NCI-H774 (cell line): ENCODE data around the gene HYAL1.
"Not testable (repeated sequence)": the region's sequence is repeated elsewhere in the genome, so short reads cannot be mapped to it uniquely, and the experiment has no call there.

ENCODE experiments used
- DNase-seq: peaks from one replicate; lab custom pipeline; 2025; lab: John Stamatoyannopoulos, UW

The HYAL1 gene

GRCh38 chr3:50318615-50319014 lies 15.2 kb upstream of the HYAL1 start:
- DNase-seq: no peak

- no peak for DNase-seq
Observed at GRCh38 chr3:50318163-50318562, 14.8 kb upstream of the HYAL1 start.

- DNase-seq: no peak
Observed at GRCh38 chr3:50317300-50317699, 13.9 kb upstream of the HYAL1 start.

- no peak for DNase-seq
Observed at GRCh38 chr3:50316657-50317242, 13.4 kb upstream of the HYAL1 start.

GRCh38 chr3:50314816-50315215 lies 11.4 kb upstream of the HYAL1 start:
- no peak for DNase-seq

GRCh38 chr3:50314342-50314741 lies 11.0 kb upstream of the HYAL1 start:
- no peak for DNase-seq

- DNase-seq: not testable (repeated sequence)
Observed at GRCh38 chr3:50312041-50312440, 8.7 kb upstream of the HYAL1 start.

- no peak for DNase-seq
Observed at GRCh38 chr3:50304601-50305000, 1.2 kb upstream of the HYAL1 start.

GRCh38 chr3:50302095-50303012 lies 1.0 kb downstream of the HYAL1 start:
- no peak for DNase-seq

GRCh38 chr3:50300681-50301254 lies 2.6 kb downstream of the HYAL1 start:
- DNase-seq: no peak

GRCh38 chr3:50299929-50300680 lies 3.3 kb downstream of the HYAL1 start:
- DNase-seq: no peak

GRCh38 chr3:50299638-50299928 lies 3.8 kb downstream of the HYAL1 start:
- no peak for DNase-seq

GRCh38 chr3:50298836-50299637 lies 4.3 kb downstream of the HYAL1 start, which contains the start of the genes HYAL3 and NAA80:
TSS of gene HYAL3 (minus strand) at chr3:50299405. CDS start at chr3:50295602, 3,803 bp downstream.
TSS of gene NAA80 (minus strand) at chr3:50299405. CDS start at chr3:50297463, 1,942 bp downstream.
- peak; percentile 84 for DNase-seq

GRCh38 chr3:50297896-50298725 lies 5.3 kb downstream of the HYAL1 start:
- no peak for DNase-seq

- no peak for DNase-seq
Observed at GRCh38 chr3:50297384-50297775, 6.0 kb downstream of the HYAL1 start.

- no peak for DNase-seq
Observed at GRCh38 chr3:50296721-50297383, 6.5 kb downstream of the HYAL1 start.

- DNase-seq: no peak
Observed at GRCh38 chr3:50295553-50296431, 7.6 kb downstream of the HYAL1 start.

GRCh38 chr3:50294492-50295403 lies 8.6 kb downstream of the HYAL1 start:
- no peak for DNase-seq
